GM23248 (cell line): ENCODE results near the gene APOLD1. TPM values are rescaled to one million over a fixed set of nuclear protein-coding genes. Genes with fewer than 3 reads are reported as not detected.
"Not testable (repeated sequence)": the region's sequence is repeated elsewhere in the genome, so short reads cannot be mapped to it uniquely, and the experiment has no call there.

Experiments
- DNase-seq: peaks from one replicate; pipeline ENCODE4 v3.0.0-alpha.2; 2015
- H2AFZ ChIP-seq: fragments of 200-600 bp; sonication (generic); 2 replicates; pipeline ENCODE4 v1.6.1; 2016; ENCODE audit warnings: antibody characterized with exemption
- H3F3A ChIP-seq: fragments of 200-600 bp; sonication (generic); 2 replicates; pipeline ENCODE4 v1.6.1; 2016; ENCODE audit warnings: mild to moderate bottlenecking, antibody characterized with exemption, mixed run types; ENCODE audit not compliant: insufficient read depth
- H3K27ac ChIP-seq: fragments of 200-600 bp; sonication (generic); 2 replicates; pipeline ENCODE4 v1.5.1; 2016; ENCODE audit warnings: mild to moderate bottlenecking
- H3K27me3 ChIP-seq: fragments of 200-600 bp; sonication (generic); replicated peaks from 2 replicates; pipeline ENCODE4 v1.6.1; 2016; ENCODE audit warnings: mild to moderate bottlenecking; ENCODE audit not compliant: insufficient read depth
- H3K36me3 ChIP-seq: fragments of 200-600 bp; sonication (generic); 2 replicates; pipeline ENCODE4 v1.6.1; 2016; ENCODE audit warnings: low read depth, mild to moderate bottlenecking
- H3K4me1 ChIP-seq: fragments of 200-600 bp; sonication (generic); 2 replicates; pipeline ENCODE4 v1.6.1; 2016; ENCODE audit warnings: mild to moderate bottlenecking; ENCODE audit not compliant: insufficient read depth
- H3K4me2 ChIP-seq: fragments of 200-600 bp; sonication (generic); one replicate; pipeline ENCODE4 v1.6.1; 2016; ENCODE audit warnings: mild to moderate bottlenecking; ENCODE audit not compliant: unreplicated experiment
- H3K4me3 ChIP-seq: fragments of 200-600 bp; sonication (generic); 2 replicates; pipeline ENCODE4 v1.5.1; 2016; ENCODE audit warnings: mild to moderate bottlenecking
- H3K79me2 ChIP-seq: fragments of 200-600 bp; sonication (generic); 2 replicates; pipeline ENCODE4 v1.6.1; 2016; ENCODE audit warnings: mild to moderate bottlenecking; ENCODE audit not compliant: insufficient read depth
- H3K9ac ChIP-seq: fragments of 200-600 bp; sonication (generic); 2 replicates; pipeline ENCODE4 v1.6.1; 2016; ENCODE audit warnings: mild to moderate bottlenecking
- H3K9me2 ChIP-seq: fragments of 200-600 bp; sonication (generic); 2 replicates; pipeline ENCODE4 v1.6.1; 2016; ENCODE audit warnings: mixed run types, mild to moderate bottlenecking, moderate library complexity; ENCODE audit not compliant: insufficient read depth
- H3K9me3 ChIP-seq: fragments of 200-600 bp; sonication (generic); one replicate; pipeline ENCODE4 v1.6.1; 2017; ENCODE audit warnings: low read depth
- H4K20me1 ChIP-seq: fragments of 200-600 bp; sonication (generic); 2 replicates; pipeline ENCODE4 v1.6.0; 2016; ENCODE audit not compliant: insufficient read depth
- EZH2 ChIP-seq: fragments of 200-600 bp; sonication (generic); IDR thresholded peaks from 2 replicates; pipeline ENCODE4 v1.6.1; 2018; ENCODE audit warnings: antibody characterized with exemption, mild to moderate bottlenecking; ENCODE audit not compliant: insufficient read depth, poor library complexity, severe bottlenecking
- EZH2phosphoT487 ChIP-seq: fragments of 200-600 bp; sonication (generic); IDR thresholded peaks from 2 replicates; pipeline ENCODE4 v1.6.1; 2018; ENCODE audit warnings: antibody characterized with exemption, moderate library complexity, mild to moderate bottlenecking, low read depth; ENCODE audit not compliant: insufficient read depth
- WGBS, 2 experiments: methylation state at CpG; one replicate each; pipeline ENCODE4 v1.1.6; 2015 to 2017; ENCODE audit warnings: low lambda C conversion rate in 2 of 2, low coverage in 1 of 2; ENCODE audit errors: missing lambda C conversion rate in 2 of 2; 5-methylcytosine and 5-hydroxymethylcytosine counted together
- in situ Hi-C: fragments of 300-500 bp; cut with MboI; formaldehyde crosslinking; loops from 2 replicates; pipeline ENCODE4 v1.15.0; 2020
- polyA plus RNA-seq: library from polyadenylated mRNA; unstranded; fragments of >200 nt; fragmentation: Nextera tagmentation; extraction: Ambion mirVana; gene quantifications from 2 replicates; pipeline ENCODE4 v1.2.1, GENCODE V29; 2016
- total RNA-seq: library from RNA; depleted of rRNA; stranded (reverse); fragments of >200 nt; shearing (Covaris generic); gene quantifications from 2 replicates; pipeline ENCODE4 v1.2.3, GENCODE V29; 2014

Gene APOLD1
- total and polyA plus RNA-seq, 2 experiments from 2014 or later, result 3.8 to 5.2 TPM

- in situ Hi-C loops, result no loop called here
- WGBS, 2 experiments, result 74 to 75% methylated on average over 9 of the region's 9 CpGs
- H3K79me2 ChIP-seq, result no peaks in the 10 kb centered on the region
- H3K9me2 ChIP-seq, result no peaks in the 10 kb centered on the region
- H3K4me2 ChIP-seq, result peak overlapping the region; percentile 39
- H2AFZ ChIP-seq, result no peak overlapping the region
- H3K27me3 ChIP-seq, result no peaks in the 10 kb centered on the region
- DNase-seq, result peak; percentile 84
- no peak for TF ChIP-seq EZH2
- TF ChIP-seq EZH2phosphoT487, result peak; percentile 70; the same call in 1 of the 2 replicates
- H3K36me3 ChIP-seq, result no peaks in the 10 kb centered on the region
- no peaks in the 10 kb centered on the region for H3K9me3 ChIP-seq
- peak overlapping the region; percentile 74 for H3K27ac ChIP-seq
- H3K9ac ChIP-seq, result no peak overlapping the region
- H3K4me3 ChIP-seq, result no peak overlapping the region
- H3K4me1 ChIP-seq, result peaks cover 37% of the 10 kb centered on the region
- H4K20me1 ChIP-seq, result no peaks in the 10 kb centered on the region
- H3F3A ChIP-seq, result peaks cover 31% of the 10 kb centered on the region
These were observed 15.1 kb downstream of the APOLD1 start for GRCh38 chr12:12800406-12801180.

DNA sequence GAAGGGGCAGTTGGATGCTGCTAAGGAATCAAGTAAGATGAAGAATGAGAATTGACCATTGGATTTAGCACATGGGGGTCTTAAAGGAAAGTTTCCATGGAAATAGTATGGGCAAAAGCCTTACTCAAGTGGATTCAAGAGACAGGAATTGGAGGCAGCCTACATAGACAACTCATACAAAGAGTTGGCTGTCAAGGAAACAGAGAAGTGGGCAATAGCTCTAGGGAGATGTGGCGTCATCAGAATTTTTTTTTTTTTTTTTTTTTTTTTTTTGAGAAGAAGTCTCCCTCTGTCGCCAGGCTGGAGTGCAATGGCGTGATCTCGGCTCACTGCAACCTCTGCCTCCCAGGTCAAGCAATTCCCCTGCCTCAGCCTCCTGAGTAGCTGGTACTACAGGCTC is 16.2 kb downstream of the APOLD1 start:
- H4K20me1 ChIP-seq, H3K4me3 ChIP-seq, H3K4me2 ChIP-seq, H3K79me2 ChIP-seq, H3K36me3 ChIP-seq, H3K9ac ChIP-seq, in situ Hi-C loops, H3K27ac ChIP-seq, H3K9me3 ChIP-seq, H2AFZ ChIP-seq, H3K9me2 ChIP-seq, H3K27me3 ChIP-seq: not testable (repeated sequence)
- peak; percentile 22 for DNase-seq
- peaks cover 31% of the 10 kb centered on the region for H3F3A ChIP-seq
- H3K4me1 ChIP-seq, result peaks cover 37% of the 10 kb centered on the region
- 95 to 96% methylated on average over 2 to 4 of the region's 4 CpGs for WGBS, 2 experiments

DNA sequence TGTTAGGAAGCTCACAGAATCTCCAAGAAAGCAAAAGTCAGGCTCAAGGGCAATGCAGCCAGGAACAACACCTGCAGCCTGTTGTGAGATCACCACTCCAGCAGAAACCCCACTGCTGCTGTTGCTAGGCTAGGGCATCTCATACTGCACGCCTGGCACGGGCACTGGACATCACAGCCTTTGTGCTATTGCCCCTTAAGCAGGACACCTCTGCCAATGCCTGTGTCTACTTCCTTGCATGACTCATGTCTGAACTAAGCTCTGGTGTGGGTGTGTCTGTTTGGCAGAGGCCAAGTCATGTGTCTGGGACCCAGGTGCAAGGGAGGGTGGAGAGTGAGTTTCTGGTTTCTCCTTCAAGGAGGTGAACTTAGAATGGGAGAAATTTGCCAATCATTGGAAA is 17.7 kb downstream of the APOLD1 start:
- Histone ChIP-seq H3K4me1 (peaks cover 47% of the 10 kb centered on the region), H3K4me2 (peak overlapping the region; percentile 63), H3K79me2 (no peaks in the 10 kb centered on the region), H3K9ac (peak overlapping the region; percentile 65; the same call in 1 of the 2 replicates), H3F3A (peaks cover 43% of the 10 kb centered on the region), H4K20me1 (no peaks in the 10 kb centered on the region), H3K27ac (peak overlapping the region; percentile 87), H3K27me3 (no peaks in the 10 kb centered on the region), H2AFZ (no peak overlapping the region), H3K36me3 (no peaks in the 10 kb centered on the region), H3K4me3 (no peak overlapping the region), H3K9me2 (no peaks in the 10 kb centered on the region), H3K9me3 (no peaks in the 10 kb centered on the region)
- TF ChIP-seq EZH2phosphoT487 (no peak), EZH2 (no peak)
- DNase-seq, result peak; percentile 95
- WGBS, 2 experiments, result 0 to 11% methylated on average over 2 of the region's 2 CpGs
- in situ Hi-C loops, result no loop called here

DNA sequence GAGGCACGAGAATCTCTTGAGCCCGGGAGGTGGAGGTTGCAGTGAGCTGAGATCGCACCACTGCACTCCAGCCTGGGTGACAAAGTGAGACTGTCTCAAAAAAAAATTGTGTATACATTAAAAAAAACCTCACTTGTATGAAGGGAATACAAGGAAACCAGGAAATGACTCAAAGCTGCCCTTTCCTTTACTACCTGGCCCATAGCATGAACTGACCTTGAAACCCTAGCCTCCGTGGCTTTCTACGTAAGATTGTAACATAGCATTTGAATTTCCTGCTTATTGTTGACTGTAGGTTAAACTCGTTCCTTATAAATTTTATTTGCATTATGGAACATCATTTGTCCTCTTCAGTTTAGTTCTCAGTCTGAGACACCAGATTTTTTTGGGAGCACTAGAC is 18.6 kb downstream of the APOLD1 start:
- Histone ChIP-seq H4K20me1 (no peaks in the 10 kb centered on the region), H3K27ac (peak overlapping the region; percentile 87), H3K9me3 (no peaks in the 10 kb centered on the region), H3K9ac (peak overlapping the region; percentile 65), H3K4me1 (peaks cover 53% of the 10 kb centered on the region), H3K79me2 (no peaks in the 10 kb centered on the region), H3K9me2 (no peaks in the 10 kb centered on the region), H3K27me3 (no peaks in the 10 kb centered on the region), H3K4me2 (peak overlapping the region; percentile 63), H3K4me3 (peak overlapping the region; percentile 28), H2AFZ (no peak overlapping the region), H3F3A (peaks cover 51% of the 10 kb centered on the region), H3K36me3 (no peaks in the 10 kb centered on the region)
- DNase-seq, result peak; percentile 46
- no peak for TF ChIP-seq EZH2
- no peak for TF ChIP-seq EZH2phosphoT487
- 36% methylated on average over 6 of the region's 6 CpGs for WGBS, 2 experiments
- in situ Hi-C loops, result no loop called here
